ENCODE data around the gene LDLRAD4. TPM values are rescaled to one million over a fixed set of nuclear protein-coding genes. Genes with fewer than 3 reads are reported as not detected.

Gene LDLRAD4
- total and polyA plus RNA-seq, 11 donors: 10.4 to 44.0 (median 29.6) TPM

DNA sequence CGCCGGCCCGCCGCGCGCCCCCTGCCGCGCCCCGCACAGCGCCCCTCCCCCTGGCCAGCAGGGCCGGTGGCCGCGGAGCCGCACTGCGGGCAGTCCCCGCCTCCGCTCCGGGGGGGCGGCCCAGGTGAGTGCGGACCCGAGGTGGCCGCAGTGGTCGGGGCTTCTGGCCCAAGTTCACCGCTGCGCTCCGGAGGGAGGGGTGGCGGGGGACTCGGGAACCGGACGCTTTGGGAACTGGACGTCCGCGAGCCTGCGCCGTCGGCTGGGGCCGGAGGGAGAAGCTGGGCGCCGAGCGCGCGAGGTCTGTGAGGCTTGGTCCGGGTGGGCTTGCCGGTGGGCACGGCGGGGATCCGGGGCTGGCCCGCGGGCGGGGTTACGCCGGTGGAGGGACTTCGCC, 591 bp upstream of the LDLRAD4 start:
- Histone ChIP-seq H3K4me3 (peak overlapping the region; percentile 67 to 95 (median 90)), H3K27ac (peak overlapping the region; percentile 87 to 95 (median 92)), H3K4me1 (peaks cover 4 to 62% (median 48%) of the 10 kb centered on the region in 12 donors), H3K36me3 (no peaks in the 10 kb centered on the region), H3K27me3 (no peaks in the 10 kb centered on the region), H3K9me3 (no peaks in the 10 kb centered on the region)
- 0 to 1% (median 1%) methylated on average over 20 to 53 of the region's 53 CpGs for WGBS, 4 donors
- peak in 4 of 5 donors; percentile 46 to 61 (median 53) for DNase-seq
- TF ChIP-seq POLR2A (IDR thresholded peaks at IDR 0.05) (no peak), CTCF (IDR thresholded peaks at IDR 0.05) (no peak)
- ATAC-seq: peak in 2 of 4 donors; percentile 2 to 11
- intact Hi-C loops (cut with DNase I): loop anchor here (1.0 to 10.0 kb wide), 21 partner anchors 159 to 584 kb away; partner anchors contain the start of genes FAM210A (in 6 of the 10) and RNMT (in 6 of the 10)

DNA sequence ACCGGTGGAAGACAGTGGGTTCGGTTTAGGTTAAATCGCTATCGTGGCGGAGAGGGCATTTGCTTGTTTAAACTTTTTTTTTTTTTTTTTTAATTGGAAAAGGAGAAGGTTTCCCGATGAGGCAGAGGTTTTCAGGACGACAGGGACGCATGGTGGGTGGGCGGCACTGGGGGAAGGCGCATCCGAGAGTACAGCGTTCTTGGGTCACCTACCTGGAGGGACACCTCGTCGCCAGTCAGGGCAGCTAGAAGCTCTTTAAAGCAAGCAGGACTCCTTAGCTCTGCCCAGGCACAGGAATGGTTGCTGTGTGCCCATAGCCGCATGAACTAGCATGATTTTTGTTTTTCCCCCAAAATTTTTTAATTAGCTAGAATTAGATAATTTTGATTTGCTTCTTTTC, 437 bp downstream of the LDLRAD4 start:
- H3K9me3 ChIP-seq: no peaks in the 10 kb centered on the region
- TF ChIP-seq CTCF (IDR thresholded peaks at IDR 0.05) (no peak), POLR2A (IDR thresholded peaks at IDR 0.05) (no peak)
- intact Hi-C loops (cut with DNase I): loop anchor here (1.0 to 10.0 kb wide), 17 partner anchors 158 to 583 kb away; partner anchors contain the start of genes FAM210A (in 6 of the 10) and RNMT (in 6 of the 10)
- H3K27me3 ChIP-seq: no peaks in the 10 kb centered on the region
- H3K36me3 ChIP-seq: no peaks in the 10 kb centered on the region
- peak overlapping the region; percentile 67 to 95 (median 90) for H3K4me3 ChIP-seq
- peaks cover 9 to 72% (median 59%) of the 10 kb centered on the region in 12 donors for H3K4me1 ChIP-seq
- WGBS, 4 donors: 7 to 16% (median 10%) methylated on average over 15 of the region's 15 CpGs
- H3K27ac ChIP-seq: peak overlapping the region; percentile 87 to 95 (median 92)
- ATAC-seq (no peak), DNase-seq (no peak)

DNA sequence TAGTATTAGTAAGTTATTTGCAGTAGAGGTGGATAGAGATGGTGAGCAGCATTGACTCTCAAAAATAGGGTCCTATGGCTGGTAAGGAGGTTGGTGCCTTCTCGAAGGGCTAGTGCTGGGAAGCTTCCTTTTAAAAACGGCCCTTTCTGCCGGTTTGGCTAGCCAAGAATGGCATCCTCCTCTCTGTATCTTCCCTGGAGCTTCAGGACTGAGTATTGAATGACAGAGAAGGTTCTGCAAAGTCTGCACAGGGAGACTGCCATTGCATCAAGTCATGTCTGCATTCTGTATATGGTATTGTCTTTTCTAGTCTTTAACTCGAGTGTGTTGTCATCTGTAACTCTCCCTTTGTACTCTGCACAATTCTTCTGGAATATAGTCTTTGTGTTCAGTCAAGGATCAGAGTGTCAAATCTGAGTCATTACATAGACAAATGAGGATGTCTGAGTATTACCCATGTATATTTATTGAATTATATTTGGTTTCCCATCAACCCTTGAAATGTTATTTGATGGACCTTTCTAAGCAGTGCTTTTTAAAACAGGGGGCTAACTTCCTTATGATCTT, 1.1 kb downstream of the LDLRAD4 start:
- DNase-seq (no peak), ATAC-seq (no peak)
- H3K27ac ChIP-seq: peak overlapping the region; percentile 70 to 95 (median 91)
- peaks cover 14 to 74% (median 65%) of the 10 kb centered on the region in 12 donors for H3K4me1 ChIP-seq
- H3K36me3 ChIP-seq: no peaks in the 10 kb centered on the region
- H3K27me3 ChIP-seq: no peaks in the 10 kb centered on the region
- no peak for TF ChIP-seq CTCF (IDR thresholded peaks at IDR 0.05)
- no peak for TF ChIP-seq POLR2A (IDR thresholded peaks at IDR 0.05)
- WGBS, 4 donors: 8 to 19% (median 12%) methylated on average over 4 of the region's 4 CpGs
- no peaks in the 10 kb centered on the region for H3K9me3 ChIP-seq
- H3K4me3 ChIP-seq: peak overlapping the region; percentile 67 to 95 (median 90)
- intact Hi-C loops (cut with DNase I): loop anchor here (2.0 to 10.0 kb wide), 21 partner anchors 48 to 583 kb away; partner anchors contain the start of genes FAM210A (in 6 of the 10) and RNMT (in 6 of the 10)

GRCh38 chr18:13220361-13220991, 1.9 kb downstream of the LDLRAD4 start:
- Histone ChIP-seq H3K4me3 (peak overlapping the region in 10 of 12 donors; percentile 25 to 95 (median 90)), H3K27ac (peak overlapping the region; percentile 70 to 95 (median 91)), H3K4me1 (peaks cover 14 to 79% (median 69%) of the 10 kb centered on the region in 12 donors), H3K9me3 (no peaks in the 10 kb centered on the region), H3K36me3 (no peaks in the 10 kb centered on the region), H3K27me3 (no peaks in the 10 kb centered on the region)
- peak; percentile 19 to 27 (median 23) for ATAC-seq
- intact Hi-C loops (cut with DNase I): loop anchor here in 8 of 10 donors (2.0 to 10.0 kb wide), 8 partner anchors 47 to 217 kb away; no protein-coding TSS in a partner anchor
- TF ChIP-seq POLR2A (IDR thresholded peaks at IDR 0.05): no peak
- no peak for TF ChIP-seq CTCF (IDR thresholded peaks at IDR 0.05)
- DNase-seq: peak in 3 of 5 donors; percentile 48 to 69 (median 59)
- 23 to 25% (median 25%) methylated on average over 9 to 10 of the region's 10 CpGs for WGBS, 4 donors
